H1 (cell line): ENCODE data around the gene TM9SF2.

Source experiments
- POLR2AphosphoS5 ChIP-seq: IDR thresholded peaks from 2 replicates; pipeline ENCODE4 v1.6.1; 2011; ENCODE audit warnings: low read depth, low read length
- TF ChIP-seq, protein P1 (sequence below), 3 experiments: IDR thresholded peaks; 1 replicate in 2 of 3; 2 replicates in 1 of 3; pipeline versions ENCODE4 v1.5.1 to v1.6.1; 2011; ENCODE audit warnings: low read length in 3 of 3, mild to moderate bottlenecking in 3 of 3, inconsistent platforms in 2 of 3, low read depth in 1 of 3, moderate library complexity in 1 of 3; ENCODE audit not compliant: insufficient read depth in 1 of 3; ENCODE audit errors: control extremely low read depth in 1 of 3

DNA sequence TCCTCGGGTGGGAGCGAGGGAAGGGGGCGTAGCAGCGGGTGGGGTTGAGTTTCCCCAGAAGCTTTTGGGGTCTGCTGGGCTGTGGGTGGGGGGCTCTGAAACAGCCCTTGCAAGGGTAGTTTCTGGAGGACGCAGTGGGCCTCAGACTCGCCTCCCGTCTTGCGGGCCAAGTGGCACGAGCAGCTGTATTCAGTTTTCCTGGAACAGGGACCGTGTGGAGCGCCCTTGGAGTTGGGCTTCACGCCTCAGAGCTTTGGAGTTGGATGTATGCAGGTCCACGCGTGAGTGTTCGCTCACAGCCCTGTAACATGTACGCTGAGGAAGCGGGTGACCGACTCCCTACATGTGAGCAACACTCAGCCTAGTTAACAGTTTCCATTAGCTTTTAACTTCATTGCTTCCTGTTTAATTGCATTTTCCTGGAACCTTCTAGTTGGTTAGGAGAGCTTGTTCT is 603 bp downstream of the TM9SF2 start:
- no peak for TF ChIP-seq POLR2AphosphoS5
- TF ChIP-seq, protein P1, sequence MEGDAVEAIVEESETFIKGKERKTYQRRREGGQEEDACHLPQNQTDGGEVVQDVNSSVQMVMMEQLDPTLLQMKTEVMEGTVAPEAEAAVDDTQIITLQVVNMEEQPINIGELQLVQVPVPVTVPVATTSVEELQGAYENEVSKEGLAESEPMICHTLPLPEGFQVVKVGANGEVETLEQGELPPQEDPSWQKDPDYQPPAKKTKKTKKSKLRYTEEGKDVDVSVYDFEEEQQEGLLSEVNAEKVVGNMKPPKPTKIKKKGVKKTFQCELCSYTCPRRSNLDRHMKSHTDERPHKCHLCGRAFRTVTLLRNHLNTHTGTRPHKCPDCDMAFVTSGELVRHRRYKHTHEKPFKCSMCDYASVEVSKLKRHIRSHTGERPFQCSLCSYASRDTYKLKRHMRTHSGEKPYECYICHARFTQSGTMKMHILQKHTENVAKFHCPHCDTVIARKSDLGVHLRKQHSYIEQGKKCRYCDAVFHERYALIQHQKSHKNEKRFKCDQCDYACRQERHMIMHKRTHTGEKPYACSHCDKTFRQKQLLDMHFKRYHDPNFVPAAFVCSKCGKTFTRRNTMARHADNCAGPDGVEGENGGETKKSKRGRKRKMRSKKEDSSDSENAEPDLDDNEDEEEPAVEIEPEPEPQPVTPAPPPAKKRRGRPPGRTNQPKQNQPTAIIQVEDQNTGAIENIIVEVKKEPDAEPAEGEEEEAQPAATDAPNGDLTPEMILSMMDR (IDR thresholded peaks at IDR 0.05; ENCODE audit: control extremely low read depth in 1 of 3, insufficient read depth in 1 of 3, low read depth in 1 of 3, low read length in 3 of 3) = no peak
